ENCODE measurements around the gene ZSWIM6.
"Not testable (repeated sequence)": the region's sequence is repeated elsewhere in the genome, so short reads cannot be mapped to it uniquely, and the experiment has no call there.

Gene ZSWIM6

GRCh38 chr5:61408476-61409168, 76.6 kb downstream of the ZSWIM6 start:
- DNase-seq, result peak; percentile 100

DNA sequence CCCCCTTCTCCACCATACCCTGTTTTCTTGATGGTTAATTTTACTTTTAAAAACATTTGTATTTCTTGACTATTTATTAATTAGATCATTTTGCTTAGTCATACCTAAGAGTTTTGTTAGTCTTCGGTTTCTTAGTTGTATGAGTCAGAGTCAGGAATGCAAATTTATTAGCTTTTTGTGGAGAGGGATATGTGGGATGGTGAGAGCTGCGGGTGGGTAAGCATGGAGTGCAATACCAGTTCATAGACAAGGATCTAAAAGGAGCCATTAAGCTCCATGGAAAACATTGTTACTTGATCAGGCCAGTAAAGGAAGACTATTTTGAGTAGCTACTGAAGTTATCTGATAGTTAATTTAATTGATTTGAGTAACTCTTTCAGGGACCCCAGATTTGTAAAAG, 77.5 kb downstream of the ZSWIM6 start:
- DNase-seq, result peak; percentile 97

- no peak for DNase-seq
These were observed 78.8 kb downstream of the ZSWIM6 start for GRCh38 chr5:61410811-61411210.

GRCh38 chr5:61412361-61412760, 80.3 kb downstream of the ZSWIM6 start:
- no peak for DNase-seq

DNA sequence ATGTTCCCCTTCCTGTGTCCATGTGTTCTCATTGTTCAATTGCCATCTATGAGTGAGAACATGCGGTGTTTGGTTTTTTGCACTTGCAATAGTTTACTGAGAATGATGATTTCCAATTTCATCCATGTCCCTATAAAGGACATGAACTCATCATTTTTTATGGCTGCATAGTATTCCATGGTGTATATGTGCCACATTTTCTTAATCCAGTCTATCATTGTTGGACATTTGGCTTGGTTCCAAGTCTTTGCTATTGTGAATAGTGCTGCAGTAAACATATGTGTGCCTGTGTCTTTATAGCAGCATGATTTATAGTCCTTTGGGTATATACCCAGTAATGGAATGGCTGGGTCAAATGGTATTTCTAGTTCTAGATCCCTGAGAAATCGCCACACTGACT, 81.1 kb downstream of the ZSWIM6 start:
- DNase-seq, result not testable (repeated sequence)

DNA sequence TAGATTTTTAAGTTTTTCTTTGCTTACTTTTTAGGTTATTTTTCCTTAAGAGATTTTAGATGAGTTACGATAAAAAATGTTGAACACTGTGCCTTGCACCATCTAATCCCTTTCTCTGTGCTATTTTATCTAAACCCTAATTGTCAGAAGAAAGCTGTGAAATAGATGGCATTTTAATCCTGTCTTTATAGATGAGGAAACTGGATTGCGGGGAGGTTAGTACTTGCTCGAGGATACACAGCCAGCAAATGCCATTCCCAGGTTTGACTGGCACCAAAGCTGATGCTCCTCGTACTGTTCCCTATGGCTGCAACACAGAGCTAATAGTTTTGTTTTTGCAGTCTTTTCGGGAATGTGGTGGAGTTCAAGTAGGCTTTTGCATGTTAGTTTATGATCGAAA, 82.7 kb downstream of the ZSWIM6 start:
- DNase-seq, result no peak

DNA sequence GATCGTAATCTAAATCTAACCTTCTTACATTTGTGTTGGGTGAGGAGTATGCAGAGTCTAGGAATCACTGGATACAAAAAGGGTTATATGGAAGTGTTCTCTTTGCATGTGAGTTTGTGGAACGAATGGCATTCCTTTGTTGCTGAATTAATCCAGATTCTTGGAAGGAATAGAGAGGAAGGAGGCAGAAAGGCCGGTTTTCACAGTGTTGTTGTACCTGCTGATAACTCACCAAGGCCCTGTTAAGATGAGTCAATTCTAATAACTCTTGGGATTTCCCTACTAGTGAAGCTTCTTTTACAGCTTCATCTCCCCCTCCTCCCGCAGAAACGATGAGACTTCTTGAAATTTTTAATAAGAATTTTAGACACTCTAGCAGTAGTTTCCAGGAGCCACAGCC, 84.0 kb downstream of the ZSWIM6 start:
- DNase-seq, result peak; percentile 51

- no peak for DNase-seq
These were observed 84.4 kb downstream of the ZSWIM6 start for GRCh38 chr5:61416420-61416819.

- no peak for DNase-seq
These were observed 85.3 kb downstream of the ZSWIM6 start for GRCh38 chr5:61417340-61417739.

- DNase-seq, result no peak
These were observed 85.8 kb downstream of the ZSWIM6 start for GRCh38 chr5:61417851-61418250.

DNA sequence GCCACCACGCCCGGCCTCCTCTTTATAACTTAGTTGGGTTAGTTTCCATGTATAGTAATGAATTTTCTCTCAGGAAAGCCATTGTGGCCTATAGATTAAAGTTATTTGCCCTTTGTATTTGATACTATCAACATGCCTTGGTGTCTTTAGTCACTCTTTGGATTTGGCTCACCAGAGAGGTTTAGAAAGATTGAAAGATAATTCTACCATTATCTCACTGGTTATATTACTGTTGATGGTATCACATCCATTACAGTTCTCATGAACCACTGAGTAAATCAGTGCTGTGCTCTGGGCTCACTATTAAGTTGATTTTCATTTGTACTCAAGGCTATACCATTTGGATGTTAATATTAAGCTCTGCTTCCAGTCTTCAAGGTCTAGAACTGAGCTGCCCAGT, 87.0 kb downstream of the ZSWIM6 start:
- DNase-seq, result no peak

GRCh38 chr5:61420016-61420415, 88.0 kb downstream of the ZSWIM6 start:
- no peak for DNase-seq

GRCh38 chr5:61421262-61421661, 89.2 kb downstream of the ZSWIM6 start:
- DNase-seq, result not testable (repeated sequence)

DNA sequence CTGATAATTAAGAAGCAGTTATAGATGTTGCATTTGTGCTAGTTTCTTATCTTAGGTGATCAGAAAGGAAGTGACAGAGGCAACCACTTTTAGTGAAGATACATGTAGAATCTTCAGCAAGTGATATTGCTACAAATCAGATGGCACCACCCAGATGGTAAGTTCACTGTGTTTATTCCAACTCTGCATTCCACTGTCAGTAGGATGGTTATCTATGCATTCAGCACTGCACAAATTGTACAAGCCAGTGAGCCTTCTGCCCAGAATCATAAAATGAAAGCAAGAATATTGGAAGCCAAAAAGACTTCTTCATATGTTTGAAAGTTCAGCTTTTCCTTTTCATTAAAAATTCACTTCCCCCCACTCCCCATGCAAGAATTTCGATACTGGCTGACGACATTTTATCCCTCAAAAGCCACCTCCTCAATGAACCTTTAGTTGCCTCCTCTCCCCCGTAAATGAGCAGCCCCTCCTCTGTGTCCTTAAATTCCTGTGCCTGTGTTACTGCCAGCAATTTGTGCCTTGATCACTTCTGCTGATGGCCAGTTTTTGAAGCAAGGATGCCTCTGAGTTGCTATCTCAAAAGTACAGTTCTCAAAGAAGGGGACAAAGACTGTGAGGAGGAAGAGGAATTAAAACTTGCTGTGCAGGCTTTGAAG, 91.6 kb downstream of the ZSWIM6 start:
- no peak for DNase-seq

- no peak for DNase-seq
These were observed 93.9 kb downstream of the ZSWIM6 start for GRCh38 chr5:61425918-61426317.

GRCh38 chr5:61429906-61430305, 97.8 kb downstream of the ZSWIM6 start:
- no peak for DNase-seq

DNA sequence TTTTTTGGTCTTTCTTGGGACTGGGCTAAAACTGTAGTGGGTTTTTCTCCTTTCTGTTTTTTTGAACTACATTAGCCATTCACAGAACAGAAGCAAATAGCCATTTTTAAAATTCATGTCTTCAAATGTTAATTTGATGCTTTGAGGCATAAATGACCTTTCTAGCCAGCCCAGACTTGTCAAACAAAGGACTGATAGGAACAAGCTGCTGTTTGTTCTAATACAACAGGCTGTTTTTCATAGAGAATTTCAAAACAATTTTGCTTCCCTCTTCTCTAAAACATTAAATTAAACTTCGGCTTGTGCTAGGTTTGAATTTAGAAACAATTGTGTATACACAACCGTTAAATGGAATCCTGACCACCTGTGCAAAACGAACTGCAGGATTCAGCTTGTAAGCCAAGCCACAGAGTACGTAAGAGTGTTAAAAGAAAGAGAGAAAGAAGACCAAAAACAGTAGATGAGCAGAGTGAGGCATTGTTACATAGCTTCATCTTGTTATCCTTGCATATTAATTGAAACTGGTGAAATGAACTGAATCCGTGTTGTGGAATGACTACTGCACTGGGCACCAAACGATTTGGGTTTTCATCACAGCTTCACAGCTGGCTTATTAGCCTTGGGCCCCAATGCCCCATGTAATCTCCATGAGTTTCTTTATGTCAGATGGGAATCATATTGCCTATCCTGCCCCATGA, 100.0 kb downstream of the ZSWIM6 start:
- DNase-seq, result no peak

- no peak for DNase-seq
These were observed 103.3 kb downstream of the ZSWIM6 start for GRCh38 chr5:61435368-61435767.

DNA sequence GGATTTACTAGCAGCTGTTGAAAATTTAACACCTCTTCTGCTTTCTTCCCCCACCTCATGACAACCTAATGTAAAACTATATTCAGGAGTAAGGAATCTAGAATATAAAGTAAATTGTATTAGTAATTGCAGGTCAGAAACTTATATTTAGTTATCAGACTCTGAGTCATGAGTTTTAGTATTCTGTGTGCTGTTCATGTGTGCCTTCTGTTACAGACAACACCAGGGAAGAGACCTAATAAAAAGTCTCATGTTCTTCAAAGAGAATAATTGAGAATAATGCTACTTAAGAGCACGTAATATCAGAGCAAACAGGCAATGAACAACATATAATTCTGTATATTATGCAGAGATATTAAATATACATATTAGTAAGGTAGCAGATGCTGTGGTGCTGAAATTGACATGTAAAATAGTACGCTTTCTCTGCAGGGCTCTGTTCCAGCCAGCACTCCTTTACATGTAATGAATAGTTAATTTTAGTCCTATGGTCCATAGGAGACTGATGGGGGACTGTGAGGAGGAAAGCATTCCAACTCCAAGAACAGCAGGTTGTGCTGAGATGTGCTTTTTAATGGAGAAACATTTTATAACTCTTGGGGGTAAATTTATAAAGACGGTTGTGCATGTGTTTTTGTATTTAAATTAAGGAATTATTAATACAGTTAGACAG, 106.4 kb downstream of the ZSWIM6 start:
- DNase-seq, result peak; percentile 29

GRCh38 chr5:61440086-61440485, 108.0 kb downstream of the ZSWIM6 start:
- DNase-seq, result no peak

DNA sequence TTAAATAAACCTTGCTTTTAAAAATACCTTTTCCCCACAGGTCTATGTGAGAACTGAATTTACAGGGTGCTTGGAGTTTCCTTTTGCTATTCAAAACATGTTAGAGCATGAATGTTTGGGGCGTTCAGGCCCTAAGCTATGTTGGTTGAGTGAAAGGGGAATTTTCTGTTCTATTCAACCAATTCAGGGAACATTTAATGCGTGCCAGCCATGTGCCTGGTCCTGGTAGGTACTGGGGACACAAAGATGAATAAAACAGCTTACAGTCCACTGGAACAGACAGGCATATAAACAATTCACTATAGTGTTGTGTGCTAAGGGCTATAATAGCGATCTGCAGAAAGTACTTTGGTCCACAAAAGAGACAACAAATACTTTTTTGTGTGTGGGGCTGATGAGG, 108.5 kb downstream of the ZSWIM6 start:
- DNase-seq, result no peak

GRCh38 chr5:61441742-61442141, 109.7 kb downstream of the ZSWIM6 start:
- no peak for DNase-seq

- DNase-seq, result no peak
These were observed 115.9 kb downstream of the ZSWIM6 start for GRCh38 chr5:61447780-61448495.
